SJCRH30 (cell line): ENCODE results near the gene FAT3. TPM values are rescaled to one million over a fixed set of nuclear protein-coding genes. Genes with fewer than 3 reads are reported as not detected.
A peak's percentile ranks its signal among the peaks of the same experiment; 100 is the strongest.

ENCODE experiments used
- DNase-seq, 2 experiments: peaks; one replicate each; pipeline ENCODE4 v3.0.0-alpha.2; 2015 to 2020
- H3K27ac ChIP-seq: fragments of 250-450 bp; sonication (Bioruptor Pico); 2 replicates; pipeline ENCODE4 v1.5.1; 2020; ENCODE audit warnings: mild to moderate bottlenecking, moderate library complexity
- H3K27me3 ChIP-seq: fragments of 250-450 bp; sonication (Bioruptor Pico); 2 replicates; pipeline ENCODE4 v1.5.1; 2020; ENCODE audit warnings: mild to moderate bottlenecking, moderate library complexity
- H3K36me3 ChIP-seq: fragments of 250-450 bp; sonication (Bioruptor Pico); 2 replicates; pipeline ENCODE4 v1.5.1; 2020; ENCODE audit warnings: mild to moderate bottlenecking, moderate library complexity
- H3K4me1 ChIP-seq: fragments of 250-450 bp; sonication (Bioruptor Pico); 2 replicates; pipeline ENCODE4 v1.5.1; 2020; ENCODE audit warnings: mild to moderate bottlenecking, moderate library complexity
- H3K4me3 ChIP-seq: fragments of 250-450 bp; sonication (Bioruptor Pico); 2 replicates; pipeline ENCODE4 v1.5.1; 2020; ENCODE audit warnings: mild to moderate bottlenecking, moderate library complexity
- H3K9me3 ChIP-seq: fragments of 250-450 bp; sonication (Bioruptor Pico); replicated peaks from 2 replicates; pipeline ENCODE4 v1.5.1; 2020; ENCODE audit warnings: mild to moderate bottlenecking, moderate library complexity
- total RNA-seq: library from RNA; depleted of rRNA; stranded (reverse); fragments of >200 nt; shearing (Covaris generic); gene quantifications from 2 replicates; pipeline ENCODE4 v1.2.3, GENCODE V29; 2014

FAT3 gene
- total RNA-seq, 1 experiment from 2014 or later, result 20.1 TPM

GRCh38 chr11:92224054-92224406 is 588 bp upstream of the FAT3 start:
- H3K9me3 ChIP-seq, result no peaks in the 10 kb centered on the region
- peak overlapping the region; percentile 68 for H3K4me3 ChIP-seq
- no peaks in the 10 kb centered on the region for H3K36me3 ChIP-seq
- DNase-seq, result peak in 1 of 2 experiments; percentile 6
- H3K27me3 ChIP-seq, result no peaks in the 10 kb centered on the region
- peaks cover 8% of the 10 kb centered on the region for H3K4me1 ChIP-seq
- H3K27ac ChIP-seq, result peak overlapping the region; percentile 72

- Histone ChIP-seq H3K4me1 (peaks cover 10% of the 10 kb centered on the region), H3K4me3 (peak overlapping the region; percentile 68), H3K27ac (peak overlapping the region; percentile 72), H3K36me3 (no peaks in the 10 kb centered on the region), H3K9me3 (no peaks in the 10 kb centered on the region), H3K27me3 (no peaks in the 10 kb centered on the region)
- DNase-seq, result peak; percentile 45 to 57
These were observed 528 bp downstream of the FAT3 start for GRCh38 chr11:92225125-92225567.

GRCh38 chr11:92225568-92226330 is 1.1 kb downstream of the FAT3 start:
- peak overlapping the region; percentile 68 for H3K4me3 ChIP-seq
- H3K27ac ChIP-seq, result peak overlapping the region; percentile 72
- no peaks in the 10 kb centered on the region for H3K36me3 ChIP-seq
- H3K27me3 ChIP-seq, result no peaks in the 10 kb centered on the region
- DNase-seq, result peak; percentile 65 to 77
- peaks cover 10% of the 10 kb centered on the region for H3K4me1 ChIP-seq
- no peaks in the 10 kb centered on the region for H3K9me3 ChIP-seq

- Histone ChIP-seq H3K9me3 (no peaks in the 10 kb centered on the region), H3K27ac (peak overlapping the region; percentile 72), H3K27me3 (no peaks in the 10 kb centered on the region), H3K4me3 (peak overlapping the region; percentile 68), H3K36me3 (no peaks in the 10 kb centered on the region), H3K4me1 (peaks cover 12% of the 10 kb centered on the region)
- peak; percentile 54 to 73 for DNase-seq
These were observed 2.0 kb downstream of the FAT3 start for GRCh38 chr11:92226331-92227229.

GRCh38 chr11:92227230-92227814 is 2.7 kb downstream of the FAT3 start:
- H3K9me3 ChIP-seq, result no peaks in the 10 kb centered on the region
- peaks cover 12% of the 10 kb centered on the region for H3K4me1 ChIP-seq
- peak overlapping the region; percentile 68 for H3K4me3 ChIP-seq
- H3K36me3 ChIP-seq, result no peaks in the 10 kb centered on the region
- peak overlapping the region; percentile 72 for H3K27ac ChIP-seq
- DNase-seq, result peak; percentile 41 to 64
- no peaks in the 10 kb centered on the region for H3K27me3 ChIP-seq

- peak overlapping the region; percentile 72 for H3K27ac ChIP-seq
- no peaks in the 10 kb centered on the region for H3K9me3 ChIP-seq
- peak overlapping the region; percentile 68 for H3K4me3 ChIP-seq
- no peaks in the 10 kb centered on the region for H3K27me3 ChIP-seq
- peak; percentile 54 to 74 for DNase-seq
- H3K36me3 ChIP-seq, result no peaks in the 10 kb centered on the region
- H3K4me1 ChIP-seq, result peaks cover 12% of the 10 kb centered on the region
These were observed 3.6 kb downstream of the FAT3 start for GRCh38 chr11:92227959-92228935.

- Histone ChIP-seq H3K4me3 (no peak overlapping the region), H3K27me3 (no peaks in the 10 kb centered on the region), H3K27ac (no peak overlapping the region), H3K4me1 (no peaks in the 10 kb centered on the region), H3K9me3 (no peaks in the 10 kb centered on the region), H3K36me3 (no peaks in the 10 kb centered on the region)
- no peak for DNase-seq
These were observed 12.2 kb downstream of the FAT3 start for GRCh38 chr11:92236856-92237255.

GRCh38 chr11:92240916-92241315 is 16.3 kb downstream of the FAT3 start:
- DNase-seq, result no peak
- H3K4me3 ChIP-seq, result no peak overlapping the region
- no peak overlapping the region for H3K27ac ChIP-seq
- H3K27me3 ChIP-seq, result no peaks in the 10 kb centered on the region
- H3K9me3 ChIP-seq, result no peaks in the 10 kb centered on the region
- no peaks in the 10 kb centered on the region for H3K36me3 ChIP-seq
- H3K4me1 ChIP-seq, result peaks cover 19% of the 10 kb centered on the region

- Histone ChIP-seq H3K27me3 (no peaks in the 10 kb centered on the region), H3K27ac (no peak overlapping the region), H3K4me1 (peaks cover 19% of the 10 kb centered on the region), H3K4me3 (no peak overlapping the region), H3K36me3 (no peaks in the 10 kb centered on the region), H3K9me3 (no peaks in the 10 kb centered on the region)
- DNase-seq, result no peak
These were observed 21.2 kb downstream of the FAT3 start for GRCh38 chr11:92245700-92246271.

GRCh38 chr11:92246630-92247029 is 22.0 kb downstream of the FAT3 start:
- H3K27me3 ChIP-seq, result no peaks in the 10 kb centered on the region
- H3K4me1 ChIP-seq, result peaks cover 19% of the 10 kb centered on the region
- DNase-seq, result no peak
- no peaks in the 10 kb centered on the region for H3K9me3 ChIP-seq
- H3K27ac ChIP-seq, result no peak overlapping the region
- H3K36me3 ChIP-seq, result no peaks in the 10 kb centered on the region
- no peak overlapping the region for H3K4me3 ChIP-seq

- Histone ChIP-seq H3K27me3 (no peaks in the 10 kb centered on the region), H3K36me3 (no peaks in the 10 kb centered on the region), H3K27ac (no peak overlapping the region), H3K4me1 (peaks cover 4% of the 10 kb centered on the region), H3K4me3 (no peak overlapping the region), H3K9me3 (no peaks in the 10 kb centered on the region)
- DNase-seq, result no peak
These were observed 24.6 kb downstream of the FAT3 start for GRCh38 chr11:92249156-92249753.

GRCh38 chr11:92251980-92252379 is 27.4 kb downstream of the FAT3 start:
- H3K27me3 ChIP-seq, result no peaks in the 10 kb centered on the region
- H3K27ac ChIP-seq, result no peak overlapping the region
- no peak overlapping the region for H3K4me3 ChIP-seq
- no peaks in the 10 kb centered on the region for H3K4me1 ChIP-seq
- H3K9me3 ChIP-seq, result no peaks in the 10 kb centered on the region
- DNase-seq, result no peak
- no peaks in the 10 kb centered on the region for H3K36me3 ChIP-seq

GRCh38 chr11:92253421-92253820 is 28.8 kb downstream of the FAT3 start:
- no peak for DNase-seq
- Histone ChIP-seq H3K27me3 (no peaks in the 10 kb centered on the region), H3K4me1 (no peaks in the 10 kb centered on the region), H3K27ac (no peak overlapping the region), H3K36me3 (no peaks in the 10 kb centered on the region), H3K9me3 (no peaks in the 10 kb centered on the region), H3K4me3 (no peak overlapping the region)
